Peyer's patch (tissue), 4 donors: ENCODE data around the gene ZNF471. TPM values are rescaled to one million over a fixed set of nuclear protein-coding genes. Genes with fewer than 3 reads are reported as not detected.

ENCODE experiments used
- DNase-seq, 3 donors: peaks; one replicate each; pipeline ENCODE4 v3.0.0-alpha.2; 2017 to 2019
- H3K27ac ChIP-seq, 4 donors: fragments of 200-600 bp; sonication (generic); one replicate each; pipeline ENCODE4 v1.5.1; 2016 to 2019
- H3K27me3 ChIP-seq, 2 donors: fragments of 200-600 bp; sonication (generic); one replicate each; pipeline ENCODE4 v1.5.1; 2019
- H3K36me3 ChIP-seq, 3 donors: fragments of 200-600 bp; sonication (generic); one replicate each; pipeline ENCODE4 v1.5.1; 2016 to 2019
- H3K4me1 ChIP-seq, 4 donors: fragments of 200-600 bp; sonication (generic); one replicate each; pipeline ENCODE4 v1.5.1; 2016 to 2019
- H3K4me3 ChIP-seq, 4 donors: fragments of 200-600 bp; sonication (generic); 1 replicate in 3 of 4; 2 replicates in 1 of 4; pipeline ENCODE4 v1.5.1; 2016 to 2019; ENCODE audit warnings: mild to moderate bottlenecking in 1 of 4
- H3K9me3 ChIP-seq, 4 donors: fragments of 200-600 bp; sonication (generic); one replicate each; pipeline ENCODE4 v1.5.1; 2016 to 2019; ENCODE audit warnings: mild to moderate bottlenecking in 1 of 4
- POLR2A ChIP-seq, 2 donors: fragments of 450-650 bp; IDR thresholded peaks; one replicate each; pipeline ENCODE4 v1.5.1; 2017; ENCODE audit warnings: antibody characterized with exemption in 2 of 2, mild to moderate bottlenecking in 2 of 2, moderate library complexity in 2 of 2
- total RNA-seq, 4 donors: library from RNA; depleted of rRNA; stranded (reverse); fragments of >200 nt; gene quantifications; one replicate each; pipeline ENCODE4 v1.1.0, GENCODE V29; 2016
- TF ChIP-seq, protein P1 (sequence below), 6 experiments: fragments of 450-650 bp in 4 of 6; fragments of 200-600 bp in 2 of 6; sonication (generic) in 1 of 6; IDR thresholded peaks; one replicate each; pipeline ENCODE4 v1.5.1; 2017 to 2019; ENCODE audit warnings: antibody characterized with exemption in 6 of 6, mild to moderate bottlenecking in 3 of 6, moderate library complexity in 1 of 6

The ZNF471 gene
- total RNA-seq, 4 donors from 2014 or later: 1.1 to 7.4 (median 2.1) TPM

DNA sequence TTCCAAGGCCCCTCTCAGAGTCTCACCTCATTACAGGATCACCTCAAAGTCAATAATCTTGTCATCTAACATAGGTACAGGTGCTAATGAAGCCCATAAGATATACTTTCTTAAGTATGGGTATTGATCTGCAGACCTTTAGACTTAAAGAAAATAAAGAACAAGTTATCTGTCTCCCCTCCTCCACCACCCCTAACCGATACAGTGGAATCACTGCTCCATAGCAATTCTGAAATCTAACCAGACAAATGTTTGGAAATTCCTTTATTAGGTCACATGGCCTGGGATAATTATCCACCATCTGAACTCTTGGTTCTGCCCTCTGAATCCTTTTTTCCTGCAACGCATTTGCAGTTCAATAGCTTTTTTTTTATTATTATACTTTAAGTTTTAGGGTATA lies 55.1 kb downstream of the ZNF471 start:
- Histone ChIP-seq H3K4me3 (no peak overlapping the region), H3K9me3 (peaks cover 0 to 74% (median 7%) of the 10 kb centered on the region in 4 donors), H3K36me3 (no peaks in the 10 kb centered on the region), H3K27ac (no peak overlapping the region), H3K4me1 (peaks cover 0 to under 1% (median 0%) of the 10 kb centered on the region in 4 donors), H3K27me3 (no peaks in the 10 kb centered on the region)
- TF ChIP-seq, protein P1, sequence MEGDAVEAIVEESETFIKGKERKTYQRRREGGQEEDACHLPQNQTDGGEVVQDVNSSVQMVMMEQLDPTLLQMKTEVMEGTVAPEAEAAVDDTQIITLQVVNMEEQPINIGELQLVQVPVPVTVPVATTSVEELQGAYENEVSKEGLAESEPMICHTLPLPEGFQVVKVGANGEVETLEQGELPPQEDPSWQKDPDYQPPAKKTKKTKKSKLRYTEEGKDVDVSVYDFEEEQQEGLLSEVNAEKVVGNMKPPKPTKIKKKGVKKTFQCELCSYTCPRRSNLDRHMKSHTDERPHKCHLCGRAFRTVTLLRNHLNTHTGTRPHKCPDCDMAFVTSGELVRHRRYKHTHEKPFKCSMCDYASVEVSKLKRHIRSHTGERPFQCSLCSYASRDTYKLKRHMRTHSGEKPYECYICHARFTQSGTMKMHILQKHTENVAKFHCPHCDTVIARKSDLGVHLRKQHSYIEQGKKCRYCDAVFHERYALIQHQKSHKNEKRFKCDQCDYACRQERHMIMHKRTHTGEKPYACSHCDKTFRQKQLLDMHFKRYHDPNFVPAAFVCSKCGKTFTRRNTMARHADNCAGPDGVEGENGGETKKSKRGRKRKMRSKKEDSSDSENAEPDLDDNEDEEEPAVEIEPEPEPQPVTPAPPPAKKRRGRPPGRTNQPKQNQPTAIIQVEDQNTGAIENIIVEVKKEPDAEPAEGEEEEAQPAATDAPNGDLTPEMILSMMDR (IDR thresholded peaks at IDR 0.05): no peak
- TF ChIP-seq POLR2A (IDR thresholded peaks at IDR 0.05): no peak
- DNase-seq: no peak

DNA sequence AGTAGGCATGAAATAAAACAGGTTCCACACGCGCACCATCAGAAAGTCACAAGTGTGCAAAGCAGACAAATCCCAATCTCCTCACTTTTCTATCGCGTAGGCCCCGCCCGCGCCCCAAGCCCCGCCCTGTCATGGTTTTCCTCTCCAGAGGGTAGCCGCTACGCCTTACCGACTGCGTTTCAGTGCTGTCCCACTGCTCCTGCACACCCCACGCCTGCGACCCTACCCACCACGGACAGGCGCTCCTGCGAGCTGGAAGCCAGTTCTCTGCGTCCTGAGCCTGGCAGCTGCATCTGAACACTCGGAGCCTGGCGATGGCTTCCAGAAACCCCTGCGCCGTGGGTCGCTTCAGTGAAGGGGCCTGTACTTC lies 59.2 kb downstream of the ZNF471 start:
- peaks cover 0 to 27% (median 0%) of the 10 kb centered on the region in 3 donors for H3K36me3 ChIP-seq
- peaks cover 0 to 73% (median 7%) of the 10 kb centered on the region in 4 donors for H3K9me3 ChIP-seq
- peak overlapping the region; percentile 72 to 85 (median 81) for H3K4me3 ChIP-seq
- H3K4me1 ChIP-seq: peaks cover 0 to 6% (median 0%) of the 10 kb centered on the region in 4 donors
- no peak for TF ChIP-seq POLR2A (IDR thresholded peaks at IDR 0.05)
- TF ChIP-seq, protein P1 (IDR thresholded peaks at IDR 0.05): no peak
- H3K27ac ChIP-seq: peak overlapping the region; percentile 73 to 86 (median 83)
- H3K27me3 ChIP-seq: no peaks in the 10 kb centered on the region
- peak in 2 of 3 donors; percentile 40 to 62 for DNase-seq

DNA sequence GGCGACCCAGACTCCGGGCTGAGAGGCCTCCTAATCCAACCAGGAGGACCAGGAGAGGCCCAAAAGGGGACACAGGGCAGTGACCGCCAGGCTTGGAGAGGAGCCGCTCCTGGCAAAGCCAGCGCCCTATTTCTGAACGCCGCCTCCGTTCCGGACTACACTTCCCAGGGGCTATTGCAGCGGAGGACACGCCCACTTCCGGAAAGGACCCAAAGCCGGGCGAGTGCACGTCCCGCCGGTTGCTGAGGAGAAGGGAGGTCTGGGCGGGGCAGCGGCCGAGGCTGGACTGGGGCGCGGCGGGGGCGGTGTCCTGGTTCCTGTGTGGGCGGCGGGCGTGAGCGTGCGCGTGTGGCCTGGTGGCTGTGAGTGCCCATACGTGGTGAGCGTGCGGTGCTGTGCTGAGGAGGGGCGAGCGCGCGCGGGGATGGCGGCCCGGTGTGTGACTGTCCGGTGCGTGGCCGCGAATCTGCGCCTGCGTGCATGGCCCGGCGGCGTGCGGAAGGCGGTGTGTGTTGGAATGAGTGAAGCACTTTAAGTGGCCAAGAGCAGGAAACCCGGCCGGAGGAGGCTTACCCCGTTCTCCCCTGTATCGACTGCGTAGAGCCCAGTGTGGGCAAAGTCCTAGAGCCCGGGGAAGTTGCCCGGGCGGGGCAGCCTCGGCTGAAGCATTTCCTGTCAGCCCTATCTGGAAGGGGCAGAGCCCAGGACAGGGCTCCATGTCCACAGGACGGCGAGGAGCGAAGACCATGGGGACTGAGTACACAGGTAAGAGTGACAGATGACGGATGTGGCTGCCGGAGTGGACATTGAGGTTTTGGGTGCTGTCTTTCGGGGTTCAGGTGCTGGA lies 59.8 kb downstream of the ZNF471 start, which contains the start of gene ZNF470:
TSS of gene ZNF470 (plus strand) at position 195 of the 847 bp plus-strand sequence. CDS start 2,844 bp downstream, outside the sequence.
- TF ChIP-seq POLR2A (IDR thresholded peaks at IDR 0.05): peak in 1 of 2 donors; percentile 49
- TF ChIP-seq, protein P1 (IDR thresholded peaks at IDR 0.05): no peak
- Histone ChIP-seq H3K36me3 (peaks cover 0 to 31% (median 0%) of the 10 kb centered on the region in 3 donors), H3K27ac (peak within 1 kb of the TSS; percentile 73 to 86 (median 83)), H3K4me1 (peaks cover 0 to 6% (median 0%) of the 10 kb centered on the region in 4 donors), H3K27me3 (no peaks in the 10 kb centered on the region), H3K9me3 (peaks cover 0 to 71% (median 8%) of the 10 kb centered on the region in 4 donors), H3K4me3 (peak within 1 kb of the TSS; percentile 72 to 85 (median 81))
- DNase-seq: peak; percentile 94 to 98 (median 96)

DNA sequence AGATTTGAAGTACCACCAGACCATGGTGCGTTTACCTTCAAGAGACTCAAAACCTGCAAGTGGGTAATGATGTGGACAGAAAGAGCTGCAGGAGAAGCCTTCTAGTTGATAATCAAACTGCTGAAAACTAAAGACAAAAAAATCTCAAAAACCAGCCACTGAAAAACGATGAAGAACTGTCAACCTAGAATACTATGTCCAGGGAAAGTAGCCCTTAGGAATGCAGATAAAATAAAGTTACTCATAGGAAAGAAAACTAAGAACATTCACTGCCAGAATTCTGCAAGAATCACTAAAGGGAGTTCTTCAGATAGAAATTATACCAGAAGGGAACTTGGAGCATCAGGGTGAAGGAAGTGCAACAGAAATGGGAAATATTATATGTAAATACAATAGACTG lies 64.9 kb downstream of the ZNF471 start:
- H3K9me3 ChIP-seq: peaks cover 0 to 88% (median 30%) of the 10 kb centered on the region in 4 donors
- DNase-seq: no peak
- peaks cover 0 to 80% (median 0%) of the 10 kb centered on the region in 3 donors for H3K36me3 ChIP-seq
- no peak overlapping the region for H3K27ac ChIP-seq
- no peak overlapping the region for H3K4me3 ChIP-seq
- H3K4me1 ChIP-seq: peaks cover 0 to 6% (median 0%) of the 10 kb centered on the region in 4 donors
- TF ChIP-seq POLR2A (IDR thresholded peaks at IDR 0.05): no peak
- TF ChIP-seq, protein P1 (IDR thresholded peaks at IDR 0.05): no peak
- no peaks in the 10 kb centered on the region for H3K27me3 ChIP-seq

DNA sequence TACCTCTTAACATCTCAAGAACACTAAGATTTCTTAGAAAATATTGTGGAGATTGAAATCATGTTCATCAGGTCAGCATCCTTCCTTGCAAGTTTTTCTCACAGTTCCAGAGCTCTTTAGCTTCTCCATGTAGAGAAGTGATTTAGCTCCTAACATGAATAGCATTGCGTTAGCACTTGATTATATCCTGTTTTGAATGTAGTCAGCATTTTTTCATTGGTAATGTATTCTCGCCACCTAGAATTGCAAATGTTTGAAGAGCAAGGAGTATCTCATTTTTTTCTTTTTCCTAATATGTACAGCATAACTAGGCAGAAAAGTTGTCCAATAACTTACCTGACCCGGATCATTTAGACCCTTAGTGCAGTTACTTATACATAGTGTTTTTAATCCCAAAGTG lies 66.3 kb downstream of the ZNF471 start:
- peaks cover 0 to 92% (median 38%) of the 10 kb centered on the region in 4 donors for H3K9me3 ChIP-seq
- TF ChIP-seq, protein P1 (IDR thresholded peaks at IDR 0.05): no peak
- TF ChIP-seq POLR2A (IDR thresholded peaks at IDR 0.05): no peak
- no peak overlapping the region for H3K27ac ChIP-seq
- no peaks in the 10 kb centered on the region for H3K4me1 ChIP-seq
- H3K4me3 ChIP-seq: no peak overlapping the region
- H3K36me3 ChIP-seq: peaks cover 0 to 76% (median 0%) of the 10 kb centered on the region in 3 donors
- DNase-seq: no peak
- no peaks in the 10 kb centered on the region for H3K27me3 ChIP-seq
